Activated CD4-positive, alpha-beta T cell treated with anti-CD3 and anti-CD28 coated beads for 48 hours (primary cell): ENCODE data around the gene ORC4.

ENCODE experiments used
- DNase-seq: peaks from one replicate; pipeline ENCODE4 v3.0.0-alpha.2; 2020

The ORC4 gene

GRCh38 chr2:147925886-147926285 lies 94.7 kb downstream of the ORC4 start:
- no peak for DNase-seq

GRCh38 chr2:147924647-147925046 lies 95.9 kb downstream of the ORC4 start:
- DNase-seq: no peak

GRCh38 chr2:147923846-147924245 lies 96.7 kb downstream of the ORC4 start:
- no peak for DNase-seq

DNA sequence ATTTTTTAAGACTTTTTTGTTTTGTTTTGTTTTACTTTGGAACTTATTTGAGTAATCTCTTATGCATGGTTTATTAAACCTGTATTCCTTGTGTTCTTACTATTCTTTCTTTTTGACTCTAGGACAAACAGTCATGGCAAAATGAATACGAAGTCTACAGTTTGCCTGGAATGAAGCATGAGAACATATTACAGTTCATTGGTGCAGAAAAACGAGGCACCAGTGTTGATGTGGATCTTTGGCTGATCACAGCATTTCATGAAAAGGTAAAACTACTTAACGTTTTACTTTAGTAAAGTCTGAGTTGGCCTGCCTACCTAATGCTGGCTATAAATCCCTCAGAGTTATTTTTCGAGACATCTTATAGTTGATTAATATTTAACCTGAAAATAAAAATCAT lies 103.4 kb downstream of the ORC4 start:
- no peak for DNase-seq

DNA sequence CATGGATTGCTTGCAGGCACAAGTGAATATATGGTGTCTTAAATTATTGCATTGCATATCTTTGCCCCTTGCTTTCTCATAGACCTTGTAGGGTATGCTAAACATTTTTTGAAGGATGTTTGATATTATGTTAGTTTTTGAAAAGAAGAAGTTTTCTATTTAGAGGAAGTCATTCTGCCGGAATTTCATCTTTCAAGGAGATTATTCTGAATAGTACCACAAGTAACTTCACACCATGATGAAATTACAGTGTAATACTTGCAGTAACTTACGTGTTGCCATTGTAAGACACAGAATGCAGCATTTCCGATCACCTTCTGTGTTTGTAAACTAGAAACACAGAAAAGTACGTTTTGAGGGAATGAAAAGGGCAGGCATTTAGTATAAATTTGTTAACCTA lies 103.8 kb downstream of the ORC4 start:
- no peak for DNase-seq

DNA sequence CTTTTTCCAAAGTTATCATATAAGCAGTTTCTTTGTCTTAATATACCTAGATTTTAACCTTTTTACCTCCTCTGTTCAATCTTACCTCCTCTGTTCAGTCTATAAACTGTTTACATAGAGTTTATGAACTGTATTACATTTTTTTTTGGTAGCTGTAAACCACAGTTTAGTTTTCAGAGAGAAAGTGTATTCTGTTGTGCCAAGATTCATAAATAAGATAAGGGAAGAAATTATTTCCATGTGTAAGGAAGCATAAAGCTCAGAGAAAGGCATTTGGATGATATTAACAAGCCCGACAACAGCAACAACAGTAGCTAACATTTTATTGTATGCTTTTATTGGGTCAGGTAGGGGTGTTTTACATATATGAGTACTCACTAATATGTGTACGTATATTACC lies 104.5 kb downstream of the ORC4 start:
- no peak for DNase-seq

GRCh38 chr2:147913701-147914480 lies 106.6 kb downstream of the ORC4 start:
- no peak for DNase-seq

GRCh38 chr2:147910990-147911473 lies 109.5 kb downstream of the ORC4 start:
- peak; percentile 12 for DNase-seq

DNA sequence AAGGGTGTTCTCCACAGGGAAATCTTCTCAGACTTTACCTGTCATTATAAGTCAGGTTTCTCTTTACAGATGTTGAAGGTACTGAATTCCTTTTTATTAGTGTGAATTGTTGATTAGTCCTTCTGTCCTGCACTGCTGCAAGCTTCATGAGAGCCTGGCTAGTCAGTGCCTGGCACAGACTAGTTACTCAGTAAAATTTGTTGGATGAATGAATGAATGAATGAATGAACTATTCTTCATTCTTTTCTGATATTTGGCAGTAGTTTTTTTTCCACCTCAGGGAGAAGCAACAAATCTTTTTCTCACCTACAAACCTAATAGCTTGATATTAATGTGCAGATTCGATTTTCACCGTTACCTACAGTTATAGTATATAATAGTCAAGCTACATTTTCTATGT lies 111.4 kb downstream of the ORC4 start:
- no peak for DNase-seq

- no peak for DNase-seq
Observed at GRCh38 chr2:147904051-147904450, 116.5 kb downstream of the ORC4 start.

DNA sequence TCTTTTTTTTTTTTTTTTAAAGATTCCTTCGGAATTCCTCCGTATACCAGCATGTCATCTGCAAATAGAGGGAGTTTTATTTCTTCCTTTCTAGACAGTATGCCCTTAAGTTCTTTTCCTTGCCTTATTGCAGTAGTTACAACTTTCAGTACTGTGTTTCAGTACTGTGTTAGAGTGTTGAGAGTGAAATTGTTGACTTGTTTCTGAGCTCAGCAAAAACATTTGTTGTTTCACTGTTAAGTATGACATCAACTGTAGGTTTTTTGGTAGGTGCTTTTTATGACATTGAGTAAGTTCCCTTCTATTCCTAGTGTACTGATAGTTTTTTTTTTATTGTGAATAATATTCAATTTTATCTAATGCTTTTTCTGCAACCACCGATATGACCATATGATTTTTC lies 131.9 kb downstream of the ORC4 start:
- DNase-seq: no peak

- no peak for DNase-seq
Observed at GRCh38 chr2:147886136-147886535, 134.4 kb downstream of the ORC4 start.

GRCh38 chr2:147884830-147885229 lies 135.7 kb downstream of the ORC4 start:
- DNase-seq: no peak

GRCh38 chr2:147882631-147883030 lies 137.9 kb downstream of the ORC4 start:
- DNase-seq: no peak
